GM10266 (cell line): ENCODE results near the gene RNASEH2B.

ENCODE experiments used
- DNase-seq: peaks from one replicate; pipeline ENCODE4 v3.0.0; 2012; ENCODE audit errors: extremely low spot score
- CTCF ChIP-seq: IDR thresholded peaks from 2 replicates; pipeline ENCODE4 v1.5.1; 2012; ENCODE audit warnings: mild to moderate bottlenecking, low read depth; ENCODE audit not compliant: control insufficient read depth, insufficient read depth; ENCODE audit errors: missing control alignments

Gene RNASEH2B

GRCh38 chr13:50934735-50935435, 25.3 kb downstream of the RNASEH2B start:
- TF ChIP-seq CTCF = no peak
- DNase-seq = no peak

- TF ChIP-seq CTCF = no peak
- DNase-seq = no peak
Measured at GRCh38 chr13:50936679-50937078, 27.1 kb downstream of the RNASEH2B start.

GRCh38 chr13:50940509-50940908, 30.9 kb downstream of the RNASEH2B start:
- no peak for TF ChIP-seq CTCF

GRCh38 chr13:50941146-50941545, 31.6 kb downstream of the RNASEH2B start:
- no peak for DNase-seq
- TF ChIP-seq CTCF = no peak

More at GRCh38 chr13:50940509-50940908, 30.9 kb downstream of the RNASEH2B start:
- no peak for DNase-seq

GRCh38 chr13:50942630-50943311, 33.2 kb downstream of the RNASEH2B start:
- no peak for TF ChIP-seq CTCF
- DNase-seq = no peak

- DNase-seq = no peak
- no peak for TF ChIP-seq CTCF
Measured at GRCh38 chr13:50945669-50946068, 36.1 kb downstream of the RNASEH2B start.

GRCh38 chr13:50948601-50949000, 39.0 kb downstream of the RNASEH2B start:
- no peak for TF ChIP-seq CTCF
- DNase-seq = no peak
